Measurements from ENCODE around the gene SLC38A2.

The SLC38A2 gene

DNA sequence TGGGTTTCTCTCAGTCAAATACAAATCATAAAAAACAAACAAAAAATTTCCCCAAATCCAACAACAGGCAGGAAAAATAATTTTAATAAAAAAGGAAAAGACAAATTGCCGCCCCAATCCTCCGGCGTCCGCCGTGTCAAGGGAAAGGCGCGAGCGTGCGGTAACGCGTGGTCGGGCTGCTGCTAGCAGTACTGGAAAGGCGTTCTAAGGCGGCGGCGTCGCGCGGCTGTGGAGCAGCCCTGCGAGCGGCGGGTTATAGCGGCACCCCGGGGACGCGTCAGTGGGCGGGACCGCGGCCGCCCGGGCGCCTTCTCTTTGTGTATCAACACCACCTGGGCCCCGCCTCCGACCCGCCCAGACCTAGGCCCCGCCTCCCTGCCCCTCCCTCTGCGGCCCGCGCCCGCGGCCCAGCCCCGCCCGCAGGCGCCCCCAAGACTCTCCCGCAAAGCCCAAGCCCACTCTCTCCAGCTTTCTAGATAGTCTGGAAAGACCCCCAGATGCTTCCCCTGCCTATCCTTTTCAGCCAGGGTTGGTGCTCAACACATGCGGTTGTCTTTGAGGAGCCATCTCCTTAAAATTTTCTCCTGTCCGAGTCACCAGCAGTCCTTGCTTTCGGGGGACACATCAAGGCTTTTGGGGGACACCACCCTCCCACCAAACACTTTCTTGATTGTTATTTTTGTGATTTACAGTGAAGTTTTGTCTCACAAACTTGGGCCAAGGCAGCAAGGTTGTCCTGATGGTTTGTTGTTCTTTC lies at the start of gene SLC38A2:
Gene SLC38A2, minus strand, starts transcription at position 230 of the 757 bp plus-strand sequence. CDS start 1,480 bp downstream, outside the sequence.
- Histone ChIP-seq H3K36me3 (ENCODE audit: low read length) (peaks cover 18% of the 10 kb centered on the region), H3K27me3 (ENCODE audit: low read length) (no peaks in the 10 kb centered on the region), H3K9me3 (ENCODE audit: insufficient read depth, low read length) (no peaks in the 10 kb centered on the region), H3K27ac (ENCODE audit: low read depth, low read length) (peak within 1 kb of the TSS; percentile 68), H2AFZ (ENCODE audit: low read depth, low read length, severe bottlenecking) (peak within 1 kb of the TSS; percentile 94), H3K4me3 (ENCODE audit: insufficient read depth, low read length, poor library complexity, severe bottlenecking) (peak within 1 kb of the TSS; percentile 97), H3K9ac (ENCODE audit: low read length) (peak within 1 kb of the TSS; percentile 73), H3F3A (ENCODE audit: insufficient read depth) (peaks cover 9% of the 10 kb centered on the region), H3K4me2 (ENCODE audit: low read depth, low read length, poor library complexity, severe bottlenecking) (peak within 1 kb of the TSS; percentile 95), H3K79me2 (ENCODE audit: insufficient read depth, low read length) (no peaks in the 10 kb centered on the region), H3K9me2 (replicated peaks; ENCODE audit: insufficient read depth, low read length) (no peaks in the 10 kb centered on the region), H4K20me1 (ENCODE audit: low read depth, low read length) (peaks cover 10% of the 10 kb centered on the region)
- TF ChIP-seq EZH2phosphoT487 (conservative IDR thresholded peaks at IDR 0.05; ENCODE audit: low read length): no peak
- TF ChIP-seq, protein P1, sequence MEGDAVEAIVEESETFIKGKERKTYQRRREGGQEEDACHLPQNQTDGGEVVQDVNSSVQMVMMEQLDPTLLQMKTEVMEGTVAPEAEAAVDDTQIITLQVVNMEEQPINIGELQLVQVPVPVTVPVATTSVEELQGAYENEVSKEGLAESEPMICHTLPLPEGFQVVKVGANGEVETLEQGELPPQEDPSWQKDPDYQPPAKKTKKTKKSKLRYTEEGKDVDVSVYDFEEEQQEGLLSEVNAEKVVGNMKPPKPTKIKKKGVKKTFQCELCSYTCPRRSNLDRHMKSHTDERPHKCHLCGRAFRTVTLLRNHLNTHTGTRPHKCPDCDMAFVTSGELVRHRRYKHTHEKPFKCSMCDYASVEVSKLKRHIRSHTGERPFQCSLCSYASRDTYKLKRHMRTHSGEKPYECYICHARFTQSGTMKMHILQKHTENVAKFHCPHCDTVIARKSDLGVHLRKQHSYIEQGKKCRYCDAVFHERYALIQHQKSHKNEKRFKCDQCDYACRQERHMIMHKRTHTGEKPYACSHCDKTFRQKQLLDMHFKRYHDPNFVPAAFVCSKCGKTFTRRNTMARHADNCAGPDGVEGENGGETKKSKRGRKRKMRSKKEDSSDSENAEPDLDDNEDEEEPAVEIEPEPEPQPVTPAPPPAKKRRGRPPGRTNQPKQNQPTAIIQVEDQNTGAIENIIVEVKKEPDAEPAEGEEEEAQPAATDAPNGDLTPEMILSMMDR (IDR thresholded peaks at IDR 0.05; ENCODE audit: insufficient read depth, low read length, poor library complexity, severe bottlenecking): no peak

DNA sequence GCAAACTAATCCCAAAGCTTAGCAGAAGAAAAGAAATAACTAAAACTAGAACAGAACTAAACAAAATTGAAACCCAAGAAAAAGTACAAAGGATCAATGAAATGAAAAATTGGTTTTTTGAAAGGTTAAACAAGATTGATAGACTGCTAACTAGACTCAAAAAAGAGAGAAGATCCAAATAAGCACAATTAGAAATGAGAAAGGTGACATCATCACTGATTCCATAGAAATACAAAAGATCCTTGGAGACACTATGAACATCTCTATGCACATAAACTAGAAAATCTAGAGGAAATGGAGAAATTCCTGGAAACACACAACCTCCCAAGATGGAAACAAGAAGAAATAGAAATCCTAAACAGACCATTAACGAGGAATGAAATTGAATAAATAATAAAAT lies 47.1 kb upstream of the SLC38A2 start:
- Histone ChIP-seq H3K79me2 (ENCODE audit: insufficient read depth, low read length) (no peaks in the 10 kb centered on the region), H3K36me3 (ENCODE audit: low read length) (no peaks in the 10 kb centered on the region), H3K4me3 (ENCODE audit: insufficient read depth, low read length, poor library complexity, severe bottlenecking) (no peak overlapping the region), H3K9ac (ENCODE audit: low read length) (no peak overlapping the region), H2AFZ (ENCODE audit: low read depth, low read length, severe bottlenecking) (no peak overlapping the region), H3F3A (ENCODE audit: insufficient read depth) (no peaks in the 10 kb centered on the region), H3K4me2 (ENCODE audit: low read depth, low read length, poor library complexity, severe bottlenecking) (no peak overlapping the region), H3K27me3 (ENCODE audit: low read length) (no peaks in the 10 kb centered on the region), H3K9me3 (ENCODE audit: insufficient read depth, low read length) (no peaks in the 10 kb centered on the region), H3K9me2 (replicated peaks; ENCODE audit: insufficient read depth, low read length) (no peaks in the 10 kb centered on the region), H4K20me1 (ENCODE audit: low read depth, low read length) (no peaks in the 10 kb centered on the region), H3K27ac (ENCODE audit: low read depth, low read length) (no peak overlapping the region)
- TF ChIP-seq, protein P1 (IDR thresholded peaks at IDR 0.05; ENCODE audit: insufficient read depth, low read length, poor library complexity, severe bottlenecking): no peak
- TF ChIP-seq EZH2phosphoT487 (conservative IDR thresholded peaks at IDR 0.05; ENCODE audit: low read length): no peak

DNA sequence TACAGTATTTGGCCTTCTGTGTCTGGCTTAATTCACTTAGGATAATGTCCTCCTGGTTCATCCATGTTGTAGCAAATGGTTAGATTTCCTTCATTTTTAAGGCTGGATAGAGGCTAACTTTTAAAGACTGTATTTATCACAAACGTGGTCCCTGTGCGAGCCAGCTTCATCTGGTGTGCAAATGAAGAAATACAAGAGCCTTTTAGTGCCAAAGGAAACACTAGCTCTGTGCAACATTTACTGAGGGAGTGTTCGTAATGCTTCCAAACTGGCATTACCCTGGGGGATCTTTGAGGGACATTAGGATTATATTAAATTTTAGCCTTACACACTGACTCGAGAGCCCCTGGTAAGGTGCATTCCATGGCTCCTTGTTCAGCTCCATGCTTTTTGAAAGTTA lies 43.0 kb upstream of the SLC38A2 start:
- H3K9me3 ChIP-seq (ENCODE audit: insufficient read depth, low read length): no peaks in the 10 kb centered on the region
- no peaks in the 10 kb centered on the region for H4K20me1 ChIP-seq (ENCODE audit: low read depth, low read length)
- H2AFZ ChIP-seq (ENCODE audit: low read depth, low read length, severe bottlenecking): no peak overlapping the region
- H3K9me2 ChIP-seq (replicated peaks; ENCODE audit: insufficient read depth, low read length): no peaks in the 10 kb centered on the region
- no peak for TF ChIP-seq EZH2phosphoT487 (conservative IDR thresholded peaks at IDR 0.05; ENCODE audit: low read length)
- TF ChIP-seq, protein P1 (IDR thresholded peaks at IDR 0.05; ENCODE audit: insufficient read depth, low read length, poor library complexity, severe bottlenecking): no peak
- no peak overlapping the region for H3K9ac ChIP-seq (ENCODE audit: low read length)
- no peaks in the 10 kb centered on the region for H3K36me3 ChIP-seq (ENCODE audit: low read length)
- no peaks in the 10 kb centered on the region for H3K27me3 ChIP-seq (ENCODE audit: low read length)
- no peaks in the 10 kb centered on the region for H3F3A ChIP-seq (ENCODE audit: insufficient read depth)
- no peaks in the 10 kb centered on the region for H3K79me2 ChIP-seq (ENCODE audit: insufficient read depth, low read length)
- H3K27ac ChIP-seq (ENCODE audit: low read depth, low read length): no peak overlapping the region
- H3K4me3 ChIP-seq (ENCODE audit: insufficient read depth, low read length, poor library complexity, severe bottlenecking): no peak overlapping the region
- H3K4me2 ChIP-seq (ENCODE audit: low read depth, low read length, poor library complexity, severe bottlenecking): no peak overlapping the region

Measured in SU-DHL-6 (cell line).